NCI-H748 (cell line): Measurements from ENCODE around the gene GPC1.
"Not testable (repeated sequence)": the region's sequence is repeated elsewhere in the genome, so short reads cannot be mapped to it uniquely, and the experiment has no call there.

ENCODE experiments used
- DNase-seq: peaks from one replicate; lab custom pipeline; 2025; ENCODE audit not compliant: unreplicated experiment; lab: John Stamatoyannopoulos, UW

Gene GPC1

DNA sequence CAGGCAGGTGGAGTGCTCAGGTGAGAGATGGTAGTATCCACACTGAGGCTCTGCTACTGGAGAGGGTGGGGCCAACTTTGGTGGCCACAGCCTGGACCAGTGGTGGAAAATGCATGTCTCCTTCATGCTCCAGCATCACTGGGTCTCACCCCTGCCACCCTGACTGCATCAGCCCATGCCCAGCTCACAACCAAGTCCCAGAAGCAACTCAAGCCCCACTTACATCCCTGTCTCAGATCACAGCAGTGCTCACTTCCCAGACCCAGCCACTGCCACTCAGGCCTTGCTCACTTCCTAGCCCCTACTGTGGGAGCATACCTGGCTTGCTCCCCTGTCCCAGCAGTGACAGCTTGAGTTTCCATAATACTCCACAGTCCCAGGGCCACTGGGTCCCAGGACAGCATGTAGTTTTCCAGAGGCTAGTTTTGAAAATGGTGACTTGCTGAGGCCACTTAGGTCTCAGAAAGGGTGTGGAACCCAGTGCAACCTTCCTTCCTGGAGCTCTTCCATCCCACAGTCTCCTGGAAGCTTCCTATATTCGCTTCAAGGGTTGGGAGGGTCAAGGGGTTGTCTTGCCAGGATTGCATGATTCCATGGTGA is 58.8 kb downstream of the GPC1 start:
- DNase-seq, result no peak

DNA sequence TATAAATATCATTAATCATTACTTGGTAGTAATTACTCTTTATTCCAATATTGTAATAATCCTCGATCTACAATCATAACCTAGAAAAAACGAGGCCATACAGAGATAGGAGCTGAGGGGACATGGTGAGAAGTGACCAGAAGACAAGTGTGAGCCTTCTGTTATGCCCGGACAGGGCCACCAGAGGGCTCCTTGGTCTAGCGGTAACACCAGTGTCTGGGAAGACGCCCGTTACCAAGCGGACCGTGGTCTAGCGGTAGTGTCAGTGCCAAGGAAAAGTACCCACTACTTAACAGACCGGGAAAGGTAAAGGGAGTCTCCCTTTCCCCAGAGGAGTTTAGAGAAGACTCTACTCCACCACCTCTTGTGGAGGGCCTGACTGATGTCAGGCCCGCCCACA is 59.5 kb downstream of the GPC1 start:
- not testable (repeated sequence) for DNase-seq

- not testable (repeated sequence) for DNase-seq
Measured at GRCh38 chr2:240497082-240497481, 61.6 kb downstream of the GPC1 start.

- DNase-seq, result no peak
Measured at GRCh38 chr2:240498171-240498957, 62.9 kb downstream of the GPC1 start.

- no peak for DNase-seq
Measured at GRCh38 chr2:240498958-240499260, 63.4 kb downstream of the GPC1 start.

- DNase-seq, result no peak
Measured at GRCh38 chr2:240499309-240500301, 64.1 kb downstream of the GPC1 start.

GRCh38 chr2:240500561-240501423 is 65.3 kb downstream of the GPC1 start:
- no peak for DNase-seq

DNA sequence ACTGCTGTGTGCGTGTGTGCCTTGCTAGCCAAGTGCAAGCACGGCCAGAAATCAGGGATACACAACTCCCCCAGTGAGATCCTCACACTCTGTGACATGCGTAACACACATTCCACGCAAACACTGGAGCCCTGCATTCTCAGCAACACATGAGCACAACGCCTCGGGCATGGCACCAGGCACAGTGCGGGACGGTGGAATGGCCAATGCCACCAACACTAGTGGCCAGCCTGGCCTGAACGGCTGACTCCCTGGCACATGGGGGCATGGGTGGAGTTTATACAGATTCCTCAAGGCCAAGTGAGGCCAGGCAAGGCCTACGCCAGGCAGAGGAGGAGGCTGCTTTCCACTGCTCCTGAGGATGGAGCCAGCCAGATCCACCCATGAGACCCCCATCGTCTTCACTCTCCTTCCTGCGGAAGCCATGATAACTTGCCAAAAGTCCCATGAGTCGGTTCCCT is 66.1 kb downstream of the GPC1 start:
- DNase-seq, result no peak

DNA sequence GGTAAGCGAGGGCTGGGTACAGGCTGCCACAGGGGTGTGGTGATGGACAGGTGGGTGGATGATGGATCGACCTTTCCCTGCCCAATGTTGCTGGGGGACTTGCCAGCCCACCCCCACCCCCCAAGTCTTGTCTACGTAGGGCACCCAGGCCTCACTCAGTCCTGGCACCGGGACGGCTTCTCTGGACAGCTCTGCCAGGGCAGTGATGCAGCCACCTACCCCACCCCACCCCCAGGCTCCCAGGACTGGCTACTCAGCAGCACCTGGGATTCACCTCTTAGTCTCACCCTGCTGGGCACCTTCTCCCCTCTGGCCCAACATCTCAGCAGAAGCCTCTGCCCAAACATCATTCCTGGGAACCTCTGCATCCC is 66.6 kb downstream of the GPC1 start:
- DNase-seq, result no peak

GRCh38 chr2:240502430-240503121 is 67.1 kb downstream of the GPC1 start:
- DNase-seq, result no peak

GRCh38 chr2:240503375-240503774 is 67.9 kb downstream of the GPC1 start:
- DNase-seq, result no peak

- no peak for DNase-seq
Measured at GRCh38 chr2:240503848-240504247, 68.4 kb downstream of the GPC1 start.

- DNase-seq, result no peak
Measured at GRCh38 chr2:240505910-240506309, 70.4 kb downstream of the GPC1 start.

DNA sequence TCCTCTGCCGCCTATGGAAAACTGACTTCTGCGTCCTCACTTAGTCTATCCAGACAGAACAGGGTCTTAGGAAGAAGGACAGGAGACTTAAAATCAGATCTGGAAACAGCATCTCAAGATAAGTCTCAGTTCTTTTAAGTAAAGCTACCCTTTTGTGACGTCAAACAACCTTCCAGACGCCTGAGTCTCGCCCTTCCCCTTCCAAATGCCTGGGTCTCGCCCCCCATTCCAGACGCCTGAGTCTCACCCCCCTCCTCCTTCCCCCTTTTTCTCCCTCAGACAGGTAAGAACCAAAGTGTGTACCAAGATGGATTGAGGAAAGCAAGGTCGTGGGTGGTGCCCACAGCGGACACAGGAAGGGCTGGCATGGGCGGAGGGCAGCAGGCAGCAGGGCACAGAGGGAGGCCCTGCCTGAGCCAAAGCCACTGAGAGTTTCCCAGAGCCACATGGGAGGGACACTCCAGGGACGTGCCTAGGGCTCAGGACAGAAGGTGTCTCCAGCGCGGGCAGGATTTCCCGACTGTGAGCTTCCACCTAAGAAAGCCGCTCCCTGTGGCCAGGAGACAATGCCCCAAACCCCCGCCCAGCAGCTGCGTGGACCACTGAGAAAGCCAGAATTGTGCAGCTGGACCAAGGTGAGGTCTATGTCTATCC is 71.1 kb downstream of the GPC1 start:
- DNase-seq, result no peak

- DNase-seq, result no peak
Measured at GRCh38 chr2:240507060-240507777, 71.8 kb downstream of the GPC1 start.

DNA sequence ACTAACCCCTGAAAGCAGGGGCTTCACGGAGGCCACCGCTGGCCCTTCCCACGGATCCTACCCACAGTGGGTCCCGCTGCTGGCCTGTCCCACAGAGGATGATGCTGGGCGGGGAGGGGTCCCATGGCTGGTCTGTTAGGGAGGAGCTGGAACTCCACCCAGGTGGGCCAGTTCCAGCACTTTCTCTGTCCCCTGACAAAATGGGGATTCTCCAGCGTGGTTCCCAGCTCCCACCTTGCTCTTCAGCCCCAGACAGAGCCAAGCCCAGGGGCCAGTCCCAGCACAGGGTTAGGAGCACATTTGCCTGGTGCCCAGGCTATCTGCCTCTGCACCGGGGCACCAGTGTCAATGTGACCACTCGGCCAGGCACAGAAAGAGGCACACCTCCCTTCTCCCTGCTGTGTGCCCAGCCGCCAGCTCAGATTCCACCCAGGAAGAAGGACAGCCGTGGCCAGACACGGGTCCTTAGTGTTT is 72.4 kb downstream of the GPC1 start:
- no peak for DNase-seq

DNA sequence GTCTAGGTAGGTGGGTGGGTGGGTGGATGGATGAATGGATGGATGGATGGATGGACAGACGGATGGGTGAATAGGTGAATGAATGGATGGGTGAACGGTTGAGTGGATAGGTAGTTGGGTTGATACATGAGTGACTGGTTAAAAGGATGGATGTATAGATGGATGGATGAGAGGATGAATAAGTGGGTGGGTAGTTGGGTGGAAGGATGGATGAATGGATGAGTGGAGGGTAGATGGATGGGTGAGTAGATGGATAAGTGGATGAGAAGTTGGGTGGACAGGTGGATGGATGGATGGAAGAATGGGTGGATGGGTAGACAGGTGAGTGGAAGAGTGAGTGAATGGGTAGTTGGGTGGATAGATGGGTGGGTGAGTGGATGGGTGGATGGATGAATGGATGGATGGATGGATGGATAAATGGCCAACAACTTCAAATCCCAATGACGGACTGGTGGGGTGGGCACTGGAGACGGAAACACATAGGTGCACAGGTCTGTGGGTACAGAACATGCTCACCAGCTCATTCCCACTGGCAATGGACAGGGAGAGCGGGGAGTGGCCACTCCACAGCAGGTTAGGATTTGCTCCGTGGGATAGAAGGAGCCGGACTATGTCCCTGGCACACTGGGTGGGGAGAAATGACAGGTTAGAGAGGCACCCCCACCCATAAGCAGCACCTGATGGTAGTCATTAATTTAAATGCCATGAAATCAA is 73.5 kb downstream of the GPC1 start:
- DNase-seq, result no peak
